ENCODE measurements around the gene TSNAX. TPM values are rescaled to one million over a fixed set of nuclear protein-coding genes. Genes with fewer than 3 reads are reported as not detected.

The TSNAX gene
- total and polyA plus RNA-seq, 2 of the 8 experiments (the other 6 are each of a cell fraction or from before 2014, with no cell fraction given), result 7.7 to 34.0 TPM

- Histone ChIP-seq H3K4ac (replicated peaks; ENCODE audit: insufficient read length, low read depth, low read length) (no peak overlapping the region), H3K4me2 (ENCODE audit: insufficient read depth in 1 of 2, low read depth in 2 of 2, low read length in 2 of 2) (no peak overlapping the region), H3K9me3 (ENCODE audit: insufficient read depth in 2 of 2, low read depth in 1 of 2, low read length in 1 of 2) (no peaks in the 10 kb centered on the region), H2BK5ac (ENCODE audit: low read depth, low read length) (no peak overlapping the region), H3K79me2 (ENCODE audit: control insufficient read depth in 1 of 2, insufficient read depth in 2 of 2, low read length in 2 of 2) (peaks cover 0 to 17% of the 10 kb centered on the region in 2 experiments; a peak in 2 of 4 replicates), H4K20me1 (replicated peaks in 1 of 2; ENCODE audit: control insufficient read depth in 1 of 2, insufficient read depth in 2 of 2, low read length in 2 of 2) (no peaks in the 10 kb centered on the region), H3K27me3 (replicated peaks in 1 of 4; ENCODE audit: control insufficient read depth in 3 of 4, extremely low read depth in 1 of 4, insufficient read depth in 3 of 4, low read length in 3 of 4) (no peaks in the 10 kb centered on the region), H3K36me3 (ENCODE audit: control insufficient read depth in 2 of 4, insufficient read depth in 4 of 4, low read length in 3 of 4) (no peaks in the 10 kb centered on the region; a peak in 1 of 8 replicates), H3K18ac (ENCODE audit: extremely low read depth, low read length) (no peak overlapping the region), H3K56ac (replicated peaks; ENCODE audit: insufficient read length, low read depth, low read length) (no peak overlapping the region), H2BK15ac (ENCODE audit: low read length) (no peak overlapping the region), H3K9ac (replicated peaks in 1 of 4; ENCODE audit: extremely low read depth in 1 of 4, low read depth in 3 of 4, low read length in 3 of 4) (no peak overlapping the region), H3K4me3 (ENCODE audit: extremely low read depth in 1 of 4, insufficient read depth in 2 of 4, low read depth in 3 of 4, low read length in 4 of 4) (no peak overlapping the region), H3K23ac (ENCODE audit: insufficient read length) (no peak overlapping the region), H4K5ac (ENCODE audit: insufficient read length, low read depth, low read length) (no peak overlapping the region), H2BK120ac (replicated peaks; ENCODE audit: low read depth, low read length) (no peak overlapping the region), H3K27ac (ENCODE audit: low read depth, low read length) (no peak overlapping the region), H3K4me1 (replicated peaks in 1 of 4; ENCODE audit: control insufficient read depth in 3 of 4, insufficient read depth in 4 of 4, low read length in 3 of 4) (peaks cover 0 to 7% (median 0%) of the 10 kb centered on the region in 4 experiments; a peak in 1 of 7 replicates), H3K14ac (ENCODE audit: insufficient read length) (no peak overlapping the region), H3K79me1 (ENCODE audit: low read depth, low read length) (peaks cover 3% of the 10 kb centered on the region; the same call in 1 of the 2 replicates), H4K91ac (replicated peaks; ENCODE audit: insufficient read length, low read length) (no peak overlapping the region), H2BK12ac (ENCODE audit: low read depth, low read length) (no peak overlapping the region), H4K8ac (ENCODE audit: extremely low read depth, insufficient read depth, low read length) (no peak overlapping the region), H2BK20ac (ENCODE audit: low read length) (no peak overlapping the region), H2AK5ac (ENCODE audit: low read depth, low read length) (no peak overlapping the region), H3K23me2 (ENCODE audit: low read depth, low read length) (no peaks in the 10 kb centered on the region), H2AFZ (ENCODE audit: low read length) (no peak overlapping the region)
- FAIRE-seq (no peak), DNase-seq (ENCODE audit: low read depth in 1 of 2, low spot score in 2 of 2) (no peak)
- WGBS, 2 experiments (ENCODE audit: extremely low coverage in 1 of 2, insufficient coverage in 1 of 2, insufficient read length in 1 of 2, insufficient replicate concordance in 2 of 2, low coverage in 1 of 2, low lambda C conversion rate in 2 of 2, missing lambda C conversion rate in 1 of 2), result 94% methylated on average over 2 of the region's 2 CpGs; no CpG with 5 or more reads in 1 of the 2 experiments
- CTCF ChIA-PET (ENCODE audit: partially characterized antibody), result no interaction called here
- POLR2A ChIA-PET (ENCODE audit: partially characterized antibody), result no interaction called here
- TF ChIP-seq RBBP5 (IDR thresholded peaks at IDR 0.05; ENCODE audit: borderline replicate concordance, low read depth, low read length), result no peak
- no peak for TF ChIP-seq RNF2 (IDR thresholded peaks at IDR 0.05; ENCODE audit: borderline replicate concordance, low read depth, low read length, missing control alignments, poor library complexity, severe bottlenecking)
These were observed 26.5 kb downstream of the TSNAX start for GRCh38 chr1:231554969-231555368.
